ENCODE results near the gene MED25. TPM values are rescaled to one million over a fixed set of nuclear protein-coding genes. Genes with fewer than 3 reads are reported as not detected.

Gene MED25
- total and polyA plus RNA-seq, 5 experiments from 2014 or later: 7.5 to 43.2 (median 19.2) TPM

- DNase-seq (no peak), ATAC-seq (no peak)
- Mint-ChIP-seq H3K27me3 (no peaks in the 10 kb centered on the region), H3K27ac (peak overlapping the region in 1 of 10 donors; percentile 19), H3K4me1 (peaks cover 0 to 13% (median 5%) of the 10 kb centered on the region in 4 donors), H3K4me3 (no peak overlapping the region), H3K36me3 (peaks cover 0 to 31% (median 4%) of the 10 kb centered on the region in 3 donors), H3K9me3 (no peaks in the 10 kb centered on the region)
- POLR2A ChIA-PET: no interaction called here
Measured at GRCh38 chr19:49827034-49827433, 8.9 kb downstream of the MED25 start.

GRCh38 chr19:49829200-49829599 lies 11.1 kb downstream of the MED25 start:
- no peak for ATAC-seq
- DNase-seq: no peak
- peak overlapping the region in 1 of 10 donors; percentile 46 for H3K27ac Mint-ChIP-seq
- no peaks in the 10 kb centered on the region for H3K9me3 Mint-ChIP-seq
- H3K27me3 Mint-ChIP-seq: no peaks in the 10 kb centered on the region
- H3K4me1 Mint-ChIP-seq: peaks cover 2 to 14% (median 5%) of the 10 kb centered on the region in 4 donors
- POLR2A ChIA-PET: no interaction called here
- peaks cover 0 to 42% (median 0%) of the 10 kb centered on the region in 3 donors for H3K36me3 Mint-ChIP-seq
- no peak overlapping the region for H3K4me3 Mint-ChIP-seq

- POLR2A ChIA-PET: no interaction called here
- H3K27me3 Mint-ChIP-seq: no peaks in the 10 kb centered on the region
- no peaks in the 10 kb centered on the region for H3K9me3 Mint-ChIP-seq
- DNase-seq (no peak), ATAC-seq (no peak)
- H3K27ac Mint-ChIP-seq: no peak overlapping the region
- peaks cover 2 to 14% (median 6%) of the 10 kb centered on the region in 4 donors for H3K4me1 Mint-ChIP-seq
- no peak overlapping the region for H3K4me3 Mint-ChIP-seq
- H3K36me3 Mint-ChIP-seq: peaks cover 0 to 40% (median 0%) of the 10 kb centered on the region in 3 donors
Measured at GRCh38 chr19:49829721-49830120, 11.6 kb downstream of the MED25 start.

- no peaks in the 10 kb centered on the region for H3K27me3 Mint-ChIP-seq
- H3K9me3 Mint-ChIP-seq: no peaks in the 10 kb centered on the region
- H3K36me3 Mint-ChIP-seq: peaks cover 0 to 48% (median 0%) of the 10 kb centered on the region in 3 donors
- H3K4me1 Mint-ChIP-seq: peaks cover 2 to 14% (median 6%) of the 10 kb centered on the region in 4 donors
- H3K4me3 Mint-ChIP-seq: no peak overlapping the region
- DNase-seq: no peak
- POLR2A ChIA-PET: no interaction called here
- no peak overlapping the region for H3K27ac Mint-ChIP-seq
- ATAC-seq: no peak
Measured at GRCh38 chr19:49830766-49831165, 12.7 kb downstream of the MED25 start.

GRCh38 chr19:49831592-49831991 lies 13.5 kb downstream of the MED25 start:
- DNase-seq (no peak), ATAC-seq (no peak)
- H3K9me3 Mint-ChIP-seq: no peaks in the 10 kb centered on the region
- POLR2A ChIA-PET: no interaction called here
- no peak overlapping the region for H3K4me3 Mint-ChIP-seq
- peaks cover 2 to 9% (median 2%) of the 10 kb centered on the region in 4 donors for H3K4me1 Mint-ChIP-seq
- peak overlapping the region in 1 of 10 donors; percentile 37 for H3K27ac Mint-ChIP-seq
- no peaks in the 10 kb centered on the region for H3K27me3 Mint-ChIP-seq
- peaks cover 0 to 47% (median 0%) of the 10 kb centered on the region in 3 donors for H3K36me3 Mint-ChIP-seq

GRCh38 chr19:49832556-49832955 lies 14.5 kb downstream of the MED25 start:
- Mint-ChIP-seq H3K4me3 (no peak overlapping the region), H3K27ac (peak overlapping the region in 2 of 10 donors; percentile 28 to 83), H3K27me3 (no peaks in the 10 kb centered on the region)

GRCh38 chr19:49833599-49833998 lies 15.5 kb downstream of the MED25 start:
- Mint-ChIP-seq H3K9me3 (no peaks in the 10 kb centered on the region), H3K27ac (peak overlapping the region in 2 of 10 donors; percentile 43 to 62), H3K27me3 (no peaks in the 10 kb centered on the region), H3K4me3 (no peak overlapping the region), H3K36me3 (peaks cover 0 to 49% (median 6%) of the 10 kb centered on the region in 3 donors), H3K4me1 (peaks cover 0 to 7% (median 1%) of the 10 kb centered on the region in 4 donors)
- POLR2A ChIA-PET: no interaction called here
- DNase-seq: no peak
- ATAC-seq: no peak

More at GRCh38 chr19:49832556-49832955, 14.5 kb downstream of the MED25 start:
- no peaks in the 10 kb centered on the region for H3K9me3 Mint-ChIP-seq
- ATAC-seq (no peak), DNase-seq (no peak)
- H3K36me3 Mint-ChIP-seq: peaks cover 0 to 45% (median 0%) of the 10 kb centered on the region in 3 donors
- peaks cover 0 to 7% (median 1%) of the 10 kb centered on the region in 4 donors for H3K4me1 Mint-ChIP-seq
- POLR2A ChIA-PET: interaction anchor here (0.5 kb wide), 1 partner anchor 244 kb away, joined by 4 read pairs; no protein-coding TSS in a partner anchor

GRCh38 chr19:49835562-49835961 lies 17.5 kb downstream of the MED25 start:
- Mint-ChIP-seq H3K27me3 (no peaks in the 10 kb centered on the region), H3K27ac (no peak overlapping the region), H3K4me3 (no peak overlapping the region), H3K4me1 (peaks cover 0 to 7% (median 1%) of the 10 kb centered on the region in 4 donors), H3K9me3 (no peaks in the 10 kb centered on the region), H3K36me3 (peaks cover 0 to 60% (median 10%) of the 10 kb centered on the region in 3 donors)
- ATAC-seq (peak in 1 of 2 donors; percentile 11), DNase-seq (no peak)
- POLR2A ChIA-PET: interaction anchor here (0.6 to 0.8 kb wide), 2 partner anchors 16 to 22 kb away, joined by 3 read pairs; partner anchors contain the start of gene FUZ

- Mint-ChIP-seq H3K27me3 (no peaks in the 10 kb centered on the region), H3K4me1 (peaks cover 0 to 7% (median 1%) of the 10 kb centered on the region in 4 donors), H3K4me3 (no peak overlapping the region), H3K27ac (no peak overlapping the region), H3K9me3 (no peaks in the 10 kb centered on the region), H3K36me3 (peaks cover 0 to 59% (median 10%) of the 10 kb centered on the region in 3 donors)
- ATAC-seq (peak in 1 of 2 donors; percentile 9), DNase-seq (no peak)
- POLR2A ChIA-PET: no interaction called here
Measured at GRCh38 chr19:49836176-49837008, 18.3 kb downstream of the MED25 start.

- Mint-ChIP-seq H3K27me3 (no peaks in the 10 kb centered on the region), H3K4me1 (peaks cover 0 to 7% (median 1%) of the 10 kb centered on the region in 4 donors), H3K4me3 (no peak overlapping the region), H3K9me3 (no peaks in the 10 kb centered on the region), H3K27ac (no peak overlapping the region), H3K36me3 (peaks cover 0 to 54% (median 10%) of the 10 kb centered on the region in 3 donors)
- DNase-seq (no peak), ATAC-seq (no peak)
- POLR2A ChIA-PET: interaction anchor here (0.8 kb wide), 1 partner anchor 14 kb away, joined by 3 read pairs; the partner anchor contains the start of gene PTOV1
Measured at GRCh38 chr19:49837009-49837310, 18.9 kb downstream of the MED25 start.

- no peak overlapping the region for H3K4me3 Mint-ChIP-seq
- no peak for DNase-seq
- ATAC-seq: no peak
- H3K9me3 Mint-ChIP-seq: no peaks in the 10 kb centered on the region
- H3K27me3 Mint-ChIP-seq: no peaks in the 10 kb centered on the region
- POLR2A ChIA-PET: interaction anchor here (0.6 to 0.8 kb wide), 2 partner anchors 11 to 14 kb away, joined by 3 read pairs; partner anchors contain the start of gene PTOV1
- peak overlapping the region in 4 of 10 donors; percentile 20 to 68 (median 36) for H3K27ac Mint-ChIP-seq
- H3K36me3 Mint-ChIP-seq: peaks cover 0 to 50% (median 10%) of the 10 kb centered on the region in 3 donors
- peaks cover 0 to 4% (median 1%) of the 10 kb centered on the region in 4 donors for H3K4me1 Mint-ChIP-seq
Measured at GRCh38 chr19:49837425-49837824, 19.3 kb downstream of the MED25 start.

GRCh38 chr19:49838885-49839588 lies 20.9 kb downstream of the MED25 start:
- no peak for DNase-seq
- POLR2A ChIA-PET: no interaction called here
- Mint-ChIP-seq H3K36me3 (peaks cover 0 to 35% (median 10%) of the 10 kb centered on the region in 3 donors), H3K4me1 (peaks cover 0 to 11% (median under 1%) of the 10 kb centered on the region in 4 donors), H3K4me3 (no peak overlapping the region), H3K9me3 (no peaks in the 10 kb centered on the region), H3K27ac (no peak overlapping the region), H3K27me3 (no peaks in the 10 kb centered on the region)
- no peak for ATAC-seq

- ATAC-seq: no peak
- Mint-ChIP-seq H3K27ac (no peak overlapping the region), H3K4me1 (peaks cover 0 to 14% (median 0%) of the 10 kb centered on the region in 4 donors), H3K36me3 (peaks cover 0 to 33% (median 10%) of the 10 kb centered on the region in 3 donors), H3K27me3 (no peaks in the 10 kb centered on the region), H3K4me3 (no peak overlapping the region), H3K9me3 (no peaks in the 10 kb centered on the region)
- POLR2A ChIA-PET: no interaction called here
- DNase-seq: no peak
Measured at GRCh38 chr19:49839713-49840112, 21.6 kb downstream of the MED25 start.

All from naive thymus-derived CD8-positive, alpha-beta T cell (primary cell).